DMS153 treated with DMSO at 0.1 percent for 48 hours (cell line): ENCODE data around the gene SPEN.

Experiments used
- DNase-seq: peaks from one replicate; lab custom pipeline; 2025; ENCODE audit not compliant: unreplicated experiment; lab: John Stamatoyannopoulos, UW

SPEN gene

DNA sequence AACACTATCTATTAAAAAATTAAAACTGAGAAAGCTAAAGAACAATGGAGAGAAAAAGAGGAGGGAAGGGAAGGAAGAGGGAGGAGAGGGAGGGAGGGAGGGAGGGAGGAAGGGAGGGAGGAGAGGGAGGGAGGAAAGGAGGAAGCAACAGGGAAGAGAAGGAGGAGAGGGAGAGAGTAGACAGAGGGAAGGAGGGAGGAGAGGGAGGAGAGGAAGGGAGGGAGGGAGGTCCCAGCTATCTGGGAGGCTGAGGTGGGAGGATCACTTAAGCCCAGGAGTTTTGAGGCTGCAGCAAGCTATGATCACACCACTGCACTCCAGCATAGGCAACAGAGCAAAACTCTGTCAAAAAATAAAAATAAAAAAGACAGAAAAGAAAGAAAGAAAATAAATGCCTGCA lies 111.9 kb downstream of the SPEN start:
- no peak for DNase-seq

- no peak for DNase-seq
Observed at GRCh38 chr1:15959827-15960446, 112.4 kb downstream of the SPEN start.

- DNase-seq = no peak
Observed at GRCh38 chr1:15960808-15961207, 113.3 kb downstream of the SPEN start.

GRCh38 chr1:15961492-15961891 lies 114.0 kb downstream of the SPEN start:
- DNase-seq = no peak

DNA sequence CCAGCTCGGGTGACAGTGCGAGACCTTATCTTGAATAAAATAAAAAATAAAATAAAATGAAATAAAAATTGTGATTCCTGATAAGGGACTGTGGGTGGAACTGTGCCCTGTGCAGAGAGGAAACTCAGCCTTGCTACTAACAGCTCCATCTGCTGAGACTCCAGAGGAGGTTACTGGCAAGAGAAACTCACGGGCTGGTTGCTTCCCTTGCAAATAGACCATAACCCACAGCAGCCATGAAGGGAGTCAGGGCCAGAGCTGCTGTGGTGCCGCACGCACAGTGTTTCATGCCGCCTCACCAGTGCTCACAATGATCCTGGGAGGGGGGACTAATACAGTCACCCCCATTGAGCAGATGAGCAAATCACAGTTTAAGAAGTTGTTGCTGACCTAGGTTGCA lies 114.7 kb downstream of the SPEN start:
- no peak for DNase-seq

DNA sequence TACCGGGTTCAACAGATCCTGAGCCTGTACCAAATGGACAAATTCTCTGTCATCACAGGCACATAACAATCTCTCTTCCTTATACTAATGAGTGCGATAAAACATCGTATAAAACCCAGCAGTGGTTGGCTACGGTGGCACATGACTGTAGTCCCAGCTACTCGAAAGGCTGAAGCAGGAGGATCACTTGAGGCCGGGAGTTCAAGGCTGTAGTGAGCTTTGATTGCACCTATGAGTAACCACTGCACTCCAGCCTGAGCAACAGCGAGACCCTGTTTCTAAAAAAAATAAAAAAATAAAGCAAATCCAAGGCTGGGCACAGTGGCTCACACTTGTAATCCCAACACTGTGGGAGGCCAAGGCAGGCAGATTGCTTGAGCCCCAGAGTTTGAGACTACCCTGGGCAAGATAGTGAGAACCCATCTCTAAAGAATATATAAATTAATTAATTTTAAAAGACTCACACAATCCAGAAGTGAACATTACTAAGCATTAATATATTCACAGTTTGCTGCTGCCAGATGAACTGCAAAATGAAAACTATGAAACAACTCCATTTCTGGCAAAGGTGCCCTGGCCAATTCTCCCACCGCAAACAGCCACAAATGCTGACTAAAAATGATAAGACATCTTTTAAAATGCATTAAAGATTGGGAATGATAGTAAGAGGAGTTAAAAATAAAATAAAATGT lies 115.3 kb downstream of the SPEN start:
- DNase-seq = no peak

- DNase-seq = no peak
Observed at GRCh38 chr1:15963363-15963967, 116.0 kb downstream of the SPEN start.

DNA sequence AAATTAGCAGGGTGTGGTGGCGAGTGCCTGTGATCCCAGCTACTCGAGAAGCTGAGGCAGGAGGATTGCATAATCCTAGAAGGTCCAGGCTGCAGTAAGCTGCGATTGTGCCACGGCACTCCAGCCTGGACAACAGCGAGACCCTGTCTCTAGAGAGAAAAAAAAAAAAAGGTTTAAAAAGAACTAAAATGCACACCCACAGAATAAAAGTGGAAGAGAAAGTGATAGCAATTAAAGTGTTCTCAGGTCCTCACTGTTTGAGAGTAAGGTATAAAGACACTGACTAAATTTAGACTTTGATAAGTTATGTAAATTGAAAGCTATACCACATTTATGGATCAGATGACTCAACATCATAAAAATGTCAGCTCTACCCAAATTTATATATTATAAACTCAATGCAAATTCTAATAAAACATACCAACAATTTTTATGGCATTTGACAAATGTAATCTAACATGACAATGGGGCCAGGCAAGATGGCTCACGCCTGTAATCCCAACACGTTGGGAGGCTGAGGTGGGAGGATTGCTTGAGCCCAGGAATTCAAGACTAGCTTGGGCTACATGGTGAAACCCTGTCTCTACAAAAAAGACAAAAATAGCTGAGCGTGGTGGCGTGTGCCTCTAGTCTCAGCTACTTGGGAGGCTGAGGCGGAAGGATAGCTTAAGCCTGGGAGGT lies 116.6 kb downstream of the SPEN start:
- no peak for DNase-seq

DNA sequence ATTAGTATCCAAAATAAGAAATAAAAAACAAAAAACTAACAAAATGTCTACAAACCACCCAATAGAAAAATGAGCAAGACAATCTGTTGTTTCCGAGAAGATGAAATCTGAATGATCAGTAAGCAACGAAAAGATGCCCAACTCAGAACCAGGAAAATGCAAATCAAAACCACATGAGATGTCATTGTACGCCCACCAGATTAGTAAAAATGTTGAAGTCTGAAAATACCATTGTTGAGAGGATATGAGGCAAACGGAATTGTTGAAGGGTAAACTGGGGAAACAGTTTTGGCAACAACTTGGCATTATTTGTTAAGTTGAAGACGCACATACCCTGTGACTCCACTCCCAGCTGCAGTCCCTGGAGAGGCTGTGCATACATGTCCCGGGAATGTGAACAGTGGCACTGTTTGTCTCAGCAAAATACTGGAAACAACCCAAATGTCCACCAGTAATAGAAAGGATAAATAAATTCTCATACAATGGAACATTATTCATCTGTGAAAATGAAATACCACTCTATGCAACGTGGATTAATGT lies 117.8 kb downstream of the SPEN start:
- DNase-seq = no peak

- DNase-seq = no peak
Observed at GRCh38 chr1:15966081-15966955, 118.8 kb downstream of the SPEN start.

DNA sequence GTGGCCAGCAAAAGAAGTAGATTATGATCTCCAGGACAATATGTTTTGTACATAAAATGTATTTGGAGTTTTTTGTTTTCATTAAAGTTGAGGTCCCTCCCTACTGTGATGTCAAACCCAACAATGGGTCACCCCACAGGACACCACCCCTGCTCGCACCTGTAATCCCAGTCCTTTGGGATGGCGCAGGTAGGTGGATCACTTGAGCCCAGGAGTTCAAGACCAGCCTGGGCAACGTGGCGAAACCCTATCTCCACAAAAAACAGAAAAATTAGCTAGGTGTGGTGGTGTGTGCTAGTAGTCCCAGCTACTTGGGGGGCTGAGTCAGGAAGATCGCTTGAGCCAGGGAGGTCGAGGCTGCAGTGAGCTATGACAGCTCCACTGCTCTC lies 119.4 kb downstream of the SPEN start:
- DNase-seq = no peak

DNA sequence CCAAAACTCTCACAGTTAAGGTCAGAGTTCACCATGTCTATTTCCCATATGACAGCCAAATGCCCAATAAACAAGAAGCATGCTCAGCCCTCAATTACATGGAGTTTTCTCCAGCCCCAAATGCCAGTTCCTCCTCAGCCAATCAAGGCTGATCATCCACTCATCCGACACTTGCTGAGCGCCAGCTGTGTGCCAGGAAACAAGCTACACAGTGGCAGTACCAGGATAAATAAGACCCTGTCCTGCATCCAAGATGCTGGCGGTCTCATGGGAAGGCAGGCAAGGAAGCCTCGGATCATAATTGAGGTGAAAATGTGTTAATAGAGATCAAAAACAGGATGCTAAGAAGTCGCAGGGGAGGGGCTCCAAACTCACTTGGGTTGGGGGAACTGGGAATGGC lies 120.7 kb downstream of the SPEN start:
- DNase-seq = no peak

DNA sequence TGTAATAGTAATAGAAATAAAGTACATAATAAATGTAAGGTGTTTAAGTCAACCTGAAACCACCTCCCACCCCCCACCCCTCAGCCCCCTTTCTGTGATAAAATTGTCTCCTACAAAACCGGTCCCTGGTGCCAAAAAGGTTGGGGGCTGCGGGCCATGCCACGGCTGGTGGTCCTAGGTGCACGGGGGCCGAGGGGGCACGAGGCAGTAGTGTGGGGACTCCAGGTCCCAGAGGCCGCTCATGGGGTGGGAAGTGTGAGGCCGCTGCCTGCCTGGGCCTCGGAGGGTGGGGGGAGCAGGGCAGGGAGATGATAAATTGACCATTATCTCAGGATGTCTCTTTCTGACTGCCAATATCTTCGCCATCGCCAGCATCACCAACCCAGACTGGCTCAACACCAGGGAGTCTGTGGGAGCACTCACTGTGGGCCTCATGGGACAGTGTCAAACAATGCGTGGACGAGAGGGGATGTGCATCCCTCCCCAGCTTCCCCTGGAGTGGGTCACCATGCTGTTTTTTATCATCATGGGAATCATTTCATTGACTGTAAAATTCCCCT lies 121.9 kb downstream of the SPEN start:
- DNase-seq = no peak

- DNase-seq = no peak
Observed at GRCh38 chr1:15970911-15971310, 123.4 kb downstream of the SPEN start.

DNA sequence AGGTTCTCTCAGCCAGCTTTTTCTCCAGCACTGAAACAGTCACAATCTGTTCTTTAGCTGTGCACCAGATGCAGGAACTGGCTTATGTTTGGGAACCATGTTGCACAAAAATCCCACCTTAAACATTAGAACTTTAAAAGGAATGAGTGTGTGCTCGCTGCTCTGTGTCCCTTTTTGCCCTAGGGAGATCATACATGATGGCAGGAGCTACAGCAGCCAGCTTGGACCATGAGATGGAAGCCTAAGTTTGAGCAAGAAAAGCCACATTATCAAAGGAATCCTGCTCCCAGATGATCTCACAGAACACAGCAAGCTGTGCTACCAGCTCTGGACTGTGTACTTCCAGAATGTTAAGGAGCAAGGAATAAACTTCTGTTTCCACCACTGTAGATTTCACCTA lies 124.9 kb downstream of the SPEN start:
- no peak for DNase-seq

DNA sequence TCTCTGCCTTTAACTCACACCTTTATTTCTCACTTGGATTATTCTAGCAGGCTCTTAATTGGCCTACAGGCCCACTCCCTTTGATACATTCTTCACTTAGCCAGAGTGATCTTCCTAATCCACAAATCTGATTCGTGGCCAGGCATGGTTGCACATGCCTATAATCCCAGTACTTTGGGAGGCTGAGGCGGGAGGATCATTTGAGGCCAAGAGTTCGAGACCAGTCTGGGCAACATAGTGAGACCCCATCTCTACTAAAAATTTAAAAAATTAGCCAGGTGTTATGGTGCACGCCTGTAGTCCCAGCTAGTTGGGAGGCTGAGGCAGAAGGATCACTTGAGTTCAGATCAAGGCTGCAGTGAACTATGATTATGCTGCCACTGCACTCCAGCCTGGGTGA lies 126.3 kb downstream of the SPEN start:
- DNase-seq = no peak

GRCh38 chr1:15974855-15975254 lies 127.3 kb downstream of the SPEN start:
- no peak for DNase-seq

DNA sequence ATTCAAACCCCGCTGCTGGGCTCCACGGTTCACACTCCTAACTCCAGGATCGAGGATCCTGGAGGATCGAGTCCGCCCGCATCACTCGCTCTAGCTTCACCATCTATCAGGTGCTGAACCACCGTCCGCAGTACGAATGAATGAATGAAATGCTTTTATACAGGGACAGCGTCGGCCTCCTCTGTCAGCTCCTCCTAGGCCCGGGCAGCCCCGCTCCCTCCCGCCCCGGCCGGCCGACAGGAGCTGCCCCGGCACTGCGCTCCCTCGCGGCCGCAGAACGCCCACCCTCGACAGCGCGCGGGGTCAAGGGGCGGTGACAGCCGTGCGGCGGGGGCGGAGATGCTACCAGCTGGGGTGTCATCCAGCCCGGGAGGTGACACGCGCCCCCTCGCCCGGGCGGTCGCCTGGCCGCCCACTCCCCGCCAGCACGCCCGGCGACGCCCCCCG lies 127.9 kb downstream of the SPEN start:
- no peak for DNase-seq

DNA sequence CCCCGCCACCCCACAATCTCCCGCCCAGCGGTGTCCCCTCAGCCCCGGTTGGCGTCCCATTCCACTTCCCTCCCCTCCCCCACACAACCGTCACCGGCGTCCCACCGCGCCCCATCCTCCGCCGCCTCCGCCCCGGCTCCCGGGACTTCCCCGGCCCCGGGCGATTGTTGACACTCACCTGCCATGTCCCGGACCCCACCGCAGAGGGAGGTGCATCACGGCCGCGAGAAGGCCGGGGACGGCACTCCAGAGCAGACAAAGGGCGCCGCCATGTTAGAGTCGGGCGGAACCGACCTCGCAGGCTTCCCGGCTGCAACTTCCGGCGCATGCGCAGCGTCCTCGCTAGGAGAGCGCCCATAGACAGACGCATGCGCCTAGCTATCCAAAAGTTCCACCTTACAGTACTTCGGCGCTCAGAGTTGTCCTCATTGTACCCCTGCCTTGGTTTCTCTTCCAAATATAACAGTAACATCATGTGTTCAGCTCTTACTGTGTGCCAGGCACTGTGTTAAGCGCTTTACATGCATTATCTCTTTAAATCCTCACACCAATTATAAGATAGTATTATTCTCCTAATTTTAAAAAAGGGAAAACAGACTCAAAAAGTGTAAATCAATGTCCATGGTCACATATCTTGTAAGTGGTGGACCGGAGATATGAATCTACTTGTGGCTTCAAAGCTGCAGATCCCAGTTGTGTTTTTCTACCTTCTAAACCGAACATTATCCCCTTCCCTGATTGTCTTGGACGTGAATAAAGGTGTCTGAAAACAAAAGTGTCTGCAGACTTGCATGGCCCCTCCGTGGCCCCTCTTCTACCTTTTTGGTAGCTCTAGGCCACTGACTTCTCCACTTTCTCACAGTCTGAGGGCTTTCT lies 128.5 kb downstream of the SPEN start, which contains the start of gene ZBTB17:
Gene ZBTB17, minus strand, starts transcription at position 297 of the 876 bp plus-strand sequence. CDS start 27,606 bp downstream, outside the sequence.
- DNase-seq = peak; percentile 86
